ENCODE data around the gene FASN. TPM values are rescaled to one million over a fixed set of nuclear protein-coding genes. Genes with fewer than 3 reads are reported as not detected.

FASN gene
- polyA plus RNA-seq, 1 donor from 2014 or later = 26.4 TPM

DNA sequence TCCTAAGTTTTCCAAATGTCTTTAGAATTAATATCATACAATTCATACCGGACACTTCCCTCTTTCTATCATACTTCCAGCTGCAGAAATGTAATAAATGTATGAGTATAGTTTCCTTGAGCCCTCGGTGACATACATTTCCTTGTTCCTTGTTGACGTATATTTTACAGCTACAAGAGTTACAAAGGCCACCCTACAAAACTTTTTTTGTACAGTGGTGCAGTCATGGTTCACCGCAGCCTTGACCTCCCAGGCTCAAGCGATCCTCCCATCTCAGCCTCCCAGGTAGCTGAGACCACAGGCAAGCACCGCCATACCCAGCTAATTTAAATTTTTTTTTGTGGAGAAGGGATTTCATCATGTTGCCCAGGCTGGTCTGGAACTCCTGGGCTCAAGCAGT is 25.2 kb downstream of the FASN start:
- Histone ChIP-seq H3K4me2 (ENCODE audit: low read length) (no peak overlapping the region), H3F3A (ENCODE audit: insufficient read depth, low read length, poor library complexity, severe bottlenecking) (no peaks in the 10 kb centered on the region), H3K27ac (ENCODE audit: low read length) (no peak overlapping the region), H3K36me3 (ENCODE audit: insufficient read depth, low read length) (no peaks in the 10 kb centered on the region), H3K9ac (ENCODE audit: low read length) (no peak overlapping the region), H3K79me2 (replicated peaks; ENCODE audit: insufficient read depth, low read length) (no peaks in the 10 kb centered on the region), H3K4me3 (ENCODE audit: low read length) (no peak overlapping the region), H3K9me3 (ENCODE audit: low read length) (no peaks in the 10 kb centered on the region), H3K27me3 (ENCODE audit: insufficient read depth, low read depth, low read length) (no peaks in the 10 kb centered on the region), H3K9me2 (ENCODE audit: insufficient read depth, low read length) (no peaks in the 10 kb centered on the region), H4K20me1 (ENCODE audit: insufficient read depth) (no peaks in the 10 kb centered on the region), H2AFZ (ENCODE audit: low read depth, low read length) (no peak overlapping the region)
- TF ChIP-seq, protein P1, sequence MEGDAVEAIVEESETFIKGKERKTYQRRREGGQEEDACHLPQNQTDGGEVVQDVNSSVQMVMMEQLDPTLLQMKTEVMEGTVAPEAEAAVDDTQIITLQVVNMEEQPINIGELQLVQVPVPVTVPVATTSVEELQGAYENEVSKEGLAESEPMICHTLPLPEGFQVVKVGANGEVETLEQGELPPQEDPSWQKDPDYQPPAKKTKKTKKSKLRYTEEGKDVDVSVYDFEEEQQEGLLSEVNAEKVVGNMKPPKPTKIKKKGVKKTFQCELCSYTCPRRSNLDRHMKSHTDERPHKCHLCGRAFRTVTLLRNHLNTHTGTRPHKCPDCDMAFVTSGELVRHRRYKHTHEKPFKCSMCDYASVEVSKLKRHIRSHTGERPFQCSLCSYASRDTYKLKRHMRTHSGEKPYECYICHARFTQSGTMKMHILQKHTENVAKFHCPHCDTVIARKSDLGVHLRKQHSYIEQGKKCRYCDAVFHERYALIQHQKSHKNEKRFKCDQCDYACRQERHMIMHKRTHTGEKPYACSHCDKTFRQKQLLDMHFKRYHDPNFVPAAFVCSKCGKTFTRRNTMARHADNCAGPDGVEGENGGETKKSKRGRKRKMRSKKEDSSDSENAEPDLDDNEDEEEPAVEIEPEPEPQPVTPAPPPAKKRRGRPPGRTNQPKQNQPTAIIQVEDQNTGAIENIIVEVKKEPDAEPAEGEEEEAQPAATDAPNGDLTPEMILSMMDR (IDR thresholded peaks at IDR 0.05; ENCODE audit: poor library complexity, severe bottlenecking) = no peak
- TF ChIP-seq TAF1 (IDR thresholded peaks at IDR 0.05; ENCODE audit: low read depth) = no peak
- TF ChIP-seq POLR2AphosphoS5 (IDR thresholded peaks at IDR 0.05) = no peak
- TF ChIP-seq EP300 (conservative IDR thresholded peaks at IDR 0.05; ENCODE audit: poor library complexity, severe bottlenecking) = no peak
- TF ChIP-seq EZH2 (IDR thresholded peaks at IDR 0.05; ENCODE audit: borderline replicate concordance, insufficient read depth, low read length, poor library complexity, severe bottlenecking) = no peak
- TF ChIP-seq RAD21 (conservative IDR thresholded peaks at IDR 0.05) = no peak
- no peak for TF ChIP-seq MXI1 (conservative IDR thresholded peaks at IDR 0.05; ENCODE audit: poor library complexity, severe bottlenecking)
- no peak for TF ChIP-seq SMC3 (conservative IDR thresholded peaks at IDR 0.05; ENCODE audit: poor library complexity)
- TF ChIP-seq, protein P2, sequence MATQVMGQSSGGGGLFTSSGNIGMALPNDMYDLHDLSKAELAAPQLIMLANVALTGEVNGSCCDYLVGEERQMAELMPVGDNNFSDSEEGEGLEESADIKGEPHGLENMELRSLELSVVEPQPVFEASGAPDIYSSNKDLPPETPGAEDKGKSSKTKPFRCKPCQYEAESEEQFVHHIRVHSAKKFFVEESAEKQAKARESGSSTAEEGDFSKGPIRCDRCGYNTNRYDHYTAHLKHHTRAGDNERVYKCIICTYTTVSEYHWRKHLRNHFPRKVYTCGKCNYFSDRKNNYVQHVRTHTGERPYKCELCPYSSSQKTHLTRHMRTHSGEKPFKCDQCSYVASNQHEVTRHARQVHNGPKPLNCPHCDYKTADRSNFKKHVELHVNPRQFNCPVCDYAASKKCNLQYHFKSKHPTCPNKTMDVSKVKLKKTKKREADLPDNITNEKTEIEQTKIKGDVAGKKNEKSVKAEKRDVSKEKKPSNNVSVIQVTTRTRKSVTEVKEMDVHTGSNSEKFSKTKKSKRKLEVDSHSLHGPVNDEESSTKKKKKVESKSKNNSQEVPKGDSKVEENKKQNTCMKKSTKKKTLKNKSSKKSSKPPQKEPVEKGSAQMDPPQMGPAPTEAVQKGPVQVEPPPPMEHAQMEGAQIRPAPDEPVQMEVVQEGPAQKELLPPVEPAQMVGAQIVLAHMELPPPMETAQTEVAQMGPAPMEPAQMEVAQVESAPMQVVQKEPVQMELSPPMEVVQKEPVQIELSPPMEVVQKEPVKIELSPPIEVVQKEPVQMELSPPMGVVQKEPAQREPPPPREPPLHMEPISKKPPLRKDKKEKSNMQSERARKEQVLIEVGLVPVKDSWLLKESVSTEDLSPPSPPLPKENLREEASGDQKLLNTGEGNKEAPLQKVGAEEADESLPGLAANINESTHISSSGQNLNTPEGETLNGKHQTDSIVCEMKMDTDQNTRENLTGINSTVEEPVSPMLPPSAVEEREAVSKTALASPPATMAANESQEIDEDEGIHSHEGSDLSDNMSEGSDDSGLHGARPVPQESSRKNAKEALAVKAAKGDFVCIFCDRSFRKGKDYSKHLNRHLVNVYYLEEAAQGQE (IDR thresholded peaks at IDR 0.05; ENCODE audit: borderline replicate concordance) = no peak

DNA sequence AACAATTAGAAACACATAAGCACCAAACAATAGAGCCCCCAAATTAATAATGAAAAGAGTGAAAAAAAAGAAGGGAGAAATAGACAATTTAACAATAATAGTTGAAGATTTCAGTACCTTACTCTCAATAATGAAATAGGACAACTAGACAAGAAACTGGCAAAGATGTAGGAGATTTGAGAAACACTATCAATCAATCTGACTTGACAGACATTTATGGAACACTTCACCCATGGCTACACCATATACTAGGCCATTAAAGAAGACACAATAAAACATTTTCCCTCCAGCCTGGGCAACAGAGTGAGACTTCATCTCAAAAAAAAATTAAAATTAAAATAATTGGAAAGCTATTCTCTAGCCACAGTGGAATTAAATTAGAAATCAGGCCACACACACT is 27.4 kb downstream of the FASN start:
- no peak for TF ChIP-seq SMC3 (conservative IDR thresholded peaks at IDR 0.05; ENCODE audit: poor library complexity)
- TF ChIP-seq TAF1 (IDR thresholded peaks at IDR 0.05; ENCODE audit: low read depth) = no peak
- no peak for TF ChIP-seq EZH2 (IDR thresholded peaks at IDR 0.05; ENCODE audit: borderline replicate concordance, insufficient read depth, low read length, poor library complexity, severe bottlenecking)
- TF ChIP-seq MXI1 (conservative IDR thresholded peaks at IDR 0.05; ENCODE audit: poor library complexity, severe bottlenecking) = no peak
- no peak for TF ChIP-seq RAD21 (conservative IDR thresholded peaks at IDR 0.05)
- no peak for TF ChIP-seq POLR2AphosphoS5 (IDR thresholded peaks at IDR 0.05)
- no peaks in the 10 kb centered on the region for H3K36me3 ChIP-seq (ENCODE audit: insufficient read depth, low read length)
- H2AFZ ChIP-seq (ENCODE audit: low read depth, low read length) = no peak overlapping the region
- no peak overlapping the region for H3K4me3 ChIP-seq (ENCODE audit: low read length)
- no peaks in the 10 kb centered on the region for H3K27me3 ChIP-seq (ENCODE audit: insufficient read depth, low read depth, low read length)
- H3K79me2 ChIP-seq (replicated peaks; ENCODE audit: insufficient read depth, low read length) = no peaks in the 10 kb centered on the region
- H4K20me1 ChIP-seq (ENCODE audit: insufficient read depth) = no peaks in the 10 kb centered on the region
- H3K9me2 ChIP-seq (ENCODE audit: insufficient read depth, low read length) = no peaks in the 10 kb centered on the region
- H3K9me3 ChIP-seq (ENCODE audit: low read length) = no peaks in the 10 kb centered on the region
- H3F3A ChIP-seq (ENCODE audit: insufficient read depth, low read length, poor library complexity, severe bottlenecking) = no peaks in the 10 kb centered on the region
- no peak overlapping the region for H3K9ac ChIP-seq (ENCODE audit: low read length)
- H3K27ac ChIP-seq (ENCODE audit: low read length) = no peak overlapping the region
- H3K4me2 ChIP-seq (ENCODE audit: low read length) = no peak overlapping the region
